Measurements from ENCODE around the gene SEPTIN5.

Gene SEPTIN5

GRCh38 chr22:19761725-19762567 is 47.6 kb downstream of the SEPTIN5 start:
- DNase-seq = peak in 1 of 2 experiments; percentile 53

GRCh38 chr22:19762568-19763457 is 48.5 kb downstream of the SEPTIN5 start:
- DNase-seq = no peak

GRCh38 chr22:19763458-19764298 is 49.4 kb downstream of the SEPTIN5 start:
- DNase-seq = no peak

- DNase-seq = no peak
These were observed 49.9 kb downstream of the SEPTIN5 start for GRCh38 chr22:19764299-19764593.

GRCh38 chr22:19764636-19765476 is 50.6 kb downstream of the SEPTIN5 start:
- DNase-seq = no peak

GRCh38 chr22:19765477-19766239 is 51.4 kb downstream of the SEPTIN5 start:
- DNase-seq = no peak

GRCh38 chr22:19766240-19766510 is 51.9 kb downstream of the SEPTIN5 start:
- DNase-seq = no peak

GRCh38 chr22:19766511-19767426 is 52.5 kb downstream of the SEPTIN5 start:
- peak in 1 of 2 experiments; percentile 17 for DNase-seq

- DNase-seq = no peak
These were observed 53.4 kb downstream of the SEPTIN5 start for GRCh38 chr22:19767427-19768341.

GRCh38 chr22:19769393-19769715 is 55.1 kb downstream of the SEPTIN5 start:
- no peak for DNase-seq

GRCh38 chr22:19770349-19771220 is 56.3 kb downstream of the SEPTIN5 start:
- no peak for DNase-seq

- no peak for DNase-seq
These were observed 58.0 kb downstream of the SEPTIN5 start for GRCh38 chr22:19772422-19772672.
